GM19099 (cell line): Measurements from ENCODE around the gene RETREG1.
A peak's percentile ranks its signal among the peaks of the same experiment; 100 is the strongest.

Source experiments
- POLR2A ChIP-seq: IDR thresholded peaks from 3 replicates; pipeline ENCODE4 v1.6.1; 2011; ENCODE audit warnings: low read depth; ENCODE audit not compliant: insufficient read length; ENCODE audit errors: extremely low read depth

Gene RETREG1

GRCh38 chr5:16616536-16617273 is at the start of gene RETREG1:
RETREG1 (minus strand) TSS chr5:16616997; CDS start chr5:16616971, 26 bp downstream.
- TF ChIP-seq POLR2A, result peak; percentile 16

- no peak for TF ChIP-seq POLR2A
Observed at GRCh38 chr5:16666130-16666882, 49.5 kb upstream of the RETREG1 start.

GRCh38 chr5:16665601-16666000 is 48.8 kb upstream of the RETREG1 start:
- no peak for TF ChIP-seq POLR2A

- no peak for TF ChIP-seq POLR2A
Observed at GRCh38 chr5:16664368-16664767, 47.6 kb upstream of the RETREG1 start.

- TF ChIP-seq POLR2A, result no peak
Observed at GRCh38 chr5:16663840-16664239, 47.0 kb upstream of the RETREG1 start.

GRCh38 chr5:16661713-16662112 is 44.9 kb upstream of the RETREG1 start:
- TF ChIP-seq POLR2A, result no peak

- no peak for TF ChIP-seq POLR2A
Observed at GRCh38 chr5:16660982-16661381, 44.2 kb upstream of the RETREG1 start.

GRCh38 chr5:16659536-16659935 is 42.7 kb upstream of the RETREG1 start:
- no peak for TF ChIP-seq POLR2A

GRCh38 chr5:16656561-16657191 is 39.9 kb upstream of the RETREG1 start:
- no peak for TF ChIP-seq POLR2A

GRCh38 chr5:16654647-16655334 is 38.0 kb upstream of the RETREG1 start:
- no peak for TF ChIP-seq POLR2A

GRCh38 chr5:16644301-16644889 is 27.6 kb upstream of the RETREG1 start:
- TF ChIP-seq POLR2A, result no peak

GRCh38 chr5:16642867-16643266 is 26.1 kb upstream of the RETREG1 start:
- no peak for TF ChIP-seq POLR2A

GRCh38 chr5:16639206-16639605 is 22.4 kb upstream of the RETREG1 start:
- TF ChIP-seq POLR2A, result no peak

- TF ChIP-seq POLR2A, result no peak
Observed at GRCh38 chr5:16628376-16628775, 11.6 kb upstream of the RETREG1 start.
